HUES48 (cell line): Measurements from ENCODE around the gene PUS7L.
A peak's percentile ranks its signal among the peaks of the same experiment; 100 is the strongest.
"Not testable (repeated sequence)": the region's sequence is repeated elsewhere in the genome, so short reads cannot be mapped to it uniquely, and the experiment has no call there.

ENCODE experiments used
- H3K27ac ChIP-seq: one replicate; pipeline ENCODE4 v1.7.0; 2013; ENCODE audit warnings: low read depth, low read length, inconsistent platforms
- H3K27me3 ChIP-seq: 2 replicates; pipeline ENCODE4 v1.6.1; 2013; ENCODE audit warnings: mild to moderate bottlenecking, low read length; ENCODE audit not compliant: control insufficient read depth, insufficient read depth
- H3K36me3 ChIP-seq: 2 replicates; pipeline ENCODE4 v1.6.1; 2013; ENCODE audit warnings: low read length; ENCODE audit not compliant: control insufficient read depth, insufficient read depth
- H3K4me1 ChIP-seq: 2 replicates; pipeline ENCODE4 v1.6.1; 2013; ENCODE audit warnings: mild to moderate bottlenecking, low read length; ENCODE audit not compliant: control insufficient read depth, insufficient read depth
- H3K4me3 ChIP-seq: 2 replicates; pipeline ENCODE4 v1.5.1; 2013; ENCODE audit warnings: mild to moderate bottlenecking, low read depth, low read length
- H3K9ac ChIP-seq: 2 replicates; pipeline ENCODE4 v1.6.1; 2013; ENCODE audit warnings: mild to moderate bottlenecking, low read depth, low read length, moderate library complexity
- H3K9me3 ChIP-seq: 2 replicates; pipeline ENCODE4 v1.6.1; 2013; ENCODE audit warnings: low read length; ENCODE audit not compliant: control insufficient read depth, insufficient read depth

PUS7L gene

DNA sequence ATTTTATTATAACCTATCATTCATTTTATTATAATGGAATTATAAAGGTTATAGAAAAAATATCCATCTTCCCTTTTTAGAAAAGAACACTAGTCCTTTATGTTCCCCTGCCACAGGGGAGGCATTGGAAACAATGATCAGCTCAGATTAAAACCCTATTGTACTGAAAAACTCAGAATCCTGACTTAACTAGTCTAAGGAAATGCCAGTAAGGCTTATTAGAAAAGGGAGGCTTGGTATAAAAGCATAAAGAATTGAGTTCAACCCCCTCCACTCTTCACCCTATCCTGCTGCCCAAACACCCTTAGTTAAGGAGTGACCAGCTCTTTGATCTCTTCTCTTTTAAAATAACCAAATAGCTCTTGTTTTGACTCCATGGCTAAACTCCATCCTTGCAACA is 36.0 kb downstream of the PUS7L start:
- H3K9ac ChIP-seq, result no peak overlapping the region
- H3K4me1 ChIP-seq, result peaks cover 22% of the 10 kb centered on the region
- peak overlapping the region; percentile 60 for H3K27ac ChIP-seq
- no peaks in the 10 kb centered on the region for H3K9me3 ChIP-seq
- H3K27me3 ChIP-seq, result no peaks in the 10 kb centered on the region
- H3K4me3 ChIP-seq, result no peak overlapping the region
- H3K36me3 ChIP-seq, result no peaks in the 10 kb centered on the region

DNA sequence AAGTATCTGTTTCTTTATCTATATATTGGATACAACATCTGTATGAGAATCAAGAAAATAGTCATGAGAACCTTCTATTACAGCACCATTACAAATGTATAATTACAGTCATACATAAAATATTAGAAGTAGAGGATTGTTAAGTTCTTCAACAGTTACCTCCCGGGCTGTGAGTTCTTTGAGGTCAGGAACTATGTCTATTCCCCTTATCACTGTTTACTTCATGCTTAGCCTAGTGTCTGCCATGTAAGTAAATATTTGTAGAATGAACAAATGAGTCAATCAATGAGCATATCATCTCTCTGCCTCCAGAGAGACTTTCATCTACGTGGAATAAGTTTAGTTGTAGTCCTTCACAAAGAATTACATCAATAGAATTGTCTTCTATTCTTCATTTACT is 47.2 kb downstream of the PUS7L start:
- H3K4me3 ChIP-seq, result no peak overlapping the region
- H3K36me3 ChIP-seq, result no peaks in the 10 kb centered on the region
- H3K27ac ChIP-seq, result no peak overlapping the region
- no peaks in the 10 kb centered on the region for H3K27me3 ChIP-seq
- no peak overlapping the region for H3K9ac ChIP-seq
- no peaks in the 10 kb centered on the region for H3K4me1 ChIP-seq
- H3K9me3 ChIP-seq, result no peaks in the 10 kb centered on the region

GRCh38 chr12:43703772-43704171 is 54.8 kb downstream of the PUS7L start:
- not testable (repeated sequence) for H3K9me3 ChIP-seq

DNA sequence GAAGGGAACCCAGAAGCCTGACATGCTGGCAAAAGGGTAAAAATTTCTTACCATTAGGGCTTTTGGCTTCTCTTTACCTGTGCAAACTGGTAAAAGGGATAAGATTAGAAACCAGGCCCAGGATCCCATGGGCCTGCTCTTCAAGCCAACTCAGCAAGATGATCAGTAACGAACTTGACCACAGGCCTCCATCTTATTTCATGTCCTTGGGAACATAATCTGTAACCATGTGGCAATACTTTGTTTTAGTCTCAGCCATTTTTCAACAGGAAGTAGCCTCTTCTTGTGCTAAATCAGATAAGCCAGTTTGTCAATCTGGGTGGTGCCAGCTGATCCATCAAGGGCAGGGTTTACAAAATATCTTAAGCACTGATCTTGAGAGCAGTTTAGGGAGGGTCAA is 57.4 kb downstream of the PUS7L start:
- H3K9ac ChIP-seq, result not testable (repeated sequence)

More at GRCh38 chr12:43703772-43704171, 54.8 kb downstream of the PUS7L start:
- H3K9ac ChIP-seq, H3K4me3 ChIP-seq, H3K36me3 ChIP-seq, H3K27ac ChIP-seq, H3K27me3 ChIP-seq, H3K4me1 ChIP-seq: not testable (repeated sequence)

DNA sequence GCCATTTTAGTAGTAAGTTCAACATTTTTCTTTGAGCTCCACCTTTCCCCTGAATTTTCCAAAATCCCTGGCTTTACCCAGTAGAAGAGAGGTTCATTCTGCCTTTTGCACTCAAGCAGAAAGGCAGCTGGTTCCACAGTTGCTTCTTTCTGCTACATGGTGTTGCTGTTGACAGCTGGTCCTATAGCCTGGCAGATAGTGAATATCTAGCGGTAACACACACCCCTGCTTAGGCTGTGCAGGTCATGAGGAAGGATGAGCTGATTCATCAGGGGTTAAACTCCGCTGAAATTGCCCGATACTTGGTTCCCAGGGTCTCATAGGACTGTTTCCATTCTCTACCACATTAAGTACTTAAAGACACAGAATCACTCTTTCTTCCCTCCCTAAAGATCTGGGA is 62.4 kb downstream of the PUS7L start:
- Histone ChIP-seq H3K36me3 (no peaks in the 10 kb centered on the region), H3K27me3 (no peaks in the 10 kb centered on the region), H3K9ac (no peak overlapping the region), H3K9me3 (no peaks in the 10 kb centered on the region), H3K4me3 (no peak overlapping the region), H3K4me1 (no peaks in the 10 kb centered on the region), H3K27ac (no peak overlapping the region)

More for the DNA sequence above, 57.4 kb downstream of the PUS7L start:
- H3K27me3 ChIP-seq, H3K9me3 ChIP-seq, H3K4me3 ChIP-seq, H3K4me1 ChIP-seq, H3K36me3 ChIP-seq, H3K27ac ChIP-seq: not testable (repeated sequence)

GRCh38 chr12:43694879-43695278 is 63.7 kb downstream of the PUS7L start:
- H3K4me1 ChIP-seq, result no peaks in the 10 kb centered on the region
- H3K27ac ChIP-seq, result no peak overlapping the region

DNA sequence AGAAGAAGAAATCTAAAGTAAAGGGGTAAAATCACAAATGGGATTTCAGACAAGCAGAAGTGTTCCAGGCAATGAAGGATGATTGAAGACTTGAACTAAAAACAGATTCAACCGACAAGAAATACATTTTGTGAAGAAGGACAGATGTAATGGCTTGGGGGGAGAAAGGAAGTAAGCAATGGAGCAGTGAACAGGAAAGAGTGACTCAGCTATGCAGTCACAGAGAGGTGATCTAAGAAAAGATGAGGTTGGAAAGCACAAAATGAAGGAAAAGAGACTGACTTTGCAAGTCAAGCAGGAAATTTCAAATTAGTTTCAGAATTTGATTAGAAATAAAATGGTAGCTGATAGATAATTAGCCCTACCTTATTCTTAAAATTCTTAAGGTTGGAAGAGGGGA is 66.5 kb downstream of the PUS7L start:
- Histone ChIP-seq H3K4me3 (no peak overlapping the region), H3K27ac (no peak overlapping the region), H3K36me3 (no peaks in the 10 kb centered on the region), H3K9ac (no peak overlapping the region), H3K4me1 (no peaks in the 10 kb centered on the region), H3K27me3 (no peaks in the 10 kb centered on the region), H3K9me3 (no peaks in the 10 kb centered on the region)

More at GRCh38 chr12:43694879-43695278, 63.7 kb downstream of the PUS7L start:
- no peaks in the 10 kb centered on the region for H3K9me3 ChIP-seq
- no peaks in the 10 kb centered on the region for H3K36me3 ChIP-seq
- no peak overlapping the region for H3K4me3 ChIP-seq
- no peak overlapping the region for H3K9ac ChIP-seq
- no peaks in the 10 kb centered on the region for H3K27me3 ChIP-seq

GRCh38 chr12:43685491-43685890 is 73.1 kb downstream of the PUS7L start:
- H3K9ac ChIP-seq, H3K9me3 ChIP-seq, H3K36me3 ChIP-seq, H3K27ac ChIP-seq, H3K27me3 ChIP-seq, H3K4me3 ChIP-seq: not testable (repeated sequence)
- H3K4me1 ChIP-seq, result peaks cover 10% of the 10 kb centered on the region

DNA sequence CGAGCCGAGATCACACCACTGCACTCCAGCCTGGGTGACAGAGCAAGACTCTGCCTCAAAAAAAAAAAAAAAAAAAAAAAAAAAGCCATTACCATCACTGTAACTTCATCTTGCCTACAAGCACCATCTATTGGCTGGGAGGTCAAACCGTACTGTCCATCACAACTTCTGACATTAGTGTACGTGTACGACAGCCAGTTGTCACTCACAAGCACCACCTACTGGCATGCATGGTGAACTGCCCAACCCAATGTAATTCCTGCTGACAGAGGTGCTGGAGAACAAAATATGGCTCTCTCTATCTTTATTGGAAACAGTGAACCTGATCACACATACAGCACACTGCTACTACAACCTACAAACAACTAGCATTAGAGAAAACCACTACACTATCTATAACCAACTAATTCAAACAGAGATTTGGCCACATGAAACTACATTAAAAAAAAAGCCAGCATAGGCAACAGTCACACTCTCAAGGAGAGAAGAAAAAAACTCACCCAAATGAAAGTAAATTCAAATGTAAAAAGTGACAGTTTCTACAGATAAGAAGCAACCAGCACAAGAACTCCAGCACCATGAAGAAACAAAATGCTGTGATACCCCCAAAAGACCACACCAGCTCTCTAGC is 82.3 kb downstream of the PUS7L start:
- Histone ChIP-seq H3K9me3 (no peaks in the 10 kb centered on the region), H3K27me3 (no peaks in the 10 kb centered on the region), H3K36me3 (no peaks in the 10 kb centered on the region), H3K4me3 (no peak overlapping the region), H3K27ac (no peak overlapping the region), H3K4me1 (peaks cover under 1% of the 10 kb centered on the region; the same call in 1 of the 2 replicates), H3K9ac (no peak overlapping the region)

DNA sequence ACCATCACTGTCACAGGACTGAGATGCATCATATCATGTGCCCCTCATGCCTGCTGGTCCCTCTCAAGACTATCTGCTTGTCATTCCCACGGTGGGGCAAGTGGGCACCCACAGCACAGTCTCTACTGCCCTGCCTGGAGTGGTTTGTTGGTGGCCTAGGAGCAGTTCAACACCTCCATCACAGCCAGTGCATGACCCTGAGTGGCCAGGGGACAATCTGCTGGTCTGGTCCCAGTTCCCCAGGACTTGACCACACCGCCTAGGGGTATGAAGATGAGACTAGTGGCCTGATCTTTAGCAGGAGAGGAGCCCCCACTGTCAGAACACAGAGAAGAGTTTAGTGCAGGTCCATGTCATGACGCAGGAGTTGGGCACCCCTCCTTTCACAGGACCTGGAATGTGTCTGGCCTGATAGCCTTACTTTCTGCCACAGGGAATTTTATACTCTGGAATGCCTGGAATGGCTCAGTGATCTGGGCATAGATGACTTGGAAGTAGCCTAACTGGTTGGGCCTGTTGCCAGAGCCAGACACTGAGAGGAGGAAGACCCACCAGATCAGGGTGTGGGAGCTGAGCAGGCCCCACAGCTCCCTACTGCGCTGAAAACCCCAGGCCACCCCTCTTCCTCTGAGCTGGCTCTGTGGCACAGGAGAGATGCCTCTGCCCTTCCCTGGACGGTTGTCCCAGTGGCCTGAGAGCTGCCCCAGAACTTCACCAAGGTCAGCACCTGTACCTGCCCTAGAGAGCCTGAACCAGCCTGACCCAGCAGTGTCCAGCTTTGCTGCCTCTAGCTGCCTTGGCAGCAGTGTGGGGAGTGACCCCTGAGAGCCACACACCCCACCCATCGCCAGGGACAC is 83.3 kb downstream of the PUS7L start:
- Histone ChIP-seq H3K36me3 (no peaks in the 10 kb centered on the region), H3K27ac (no peak overlapping the region), H3K9ac (no peak overlapping the region), H3K4me3 (no peak overlapping the region), H3K27me3 (no peaks in the 10 kb centered on the region), H3K9me3 (no peaks in the 10 kb centered on the region), H3K4me1 (no peaks in the 10 kb centered on the region)

DNA sequence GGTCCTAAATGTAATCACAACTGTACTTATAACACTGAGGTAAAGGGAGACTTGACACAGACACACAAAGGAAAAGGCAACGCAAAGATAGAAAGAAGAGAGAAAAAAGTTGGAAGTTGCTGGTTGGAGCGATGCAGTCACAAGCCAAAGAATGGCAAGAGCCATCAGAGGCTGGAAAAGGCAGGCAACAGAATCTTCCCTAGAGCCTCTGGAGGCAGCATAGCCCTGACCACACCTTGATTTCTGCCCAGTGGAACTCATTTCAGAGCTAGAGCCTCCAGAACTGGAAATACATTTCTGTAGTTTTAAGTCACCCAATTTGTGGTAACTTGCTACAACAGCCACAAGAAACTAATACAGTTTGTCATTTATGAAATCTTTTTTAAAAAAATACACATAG is 89.2 kb downstream of the PUS7L start:
- H3K9me3 ChIP-seq, result no peaks in the 10 kb centered on the region
- no peak overlapping the region for H3K27ac ChIP-seq
- no peaks in the 10 kb centered on the region for H3K27me3 ChIP-seq
- H3K4me1 ChIP-seq, result no peaks in the 10 kb centered on the region
- H3K36me3 ChIP-seq, result no peaks in the 10 kb centered on the region
- no peak overlapping the region for H3K9ac ChIP-seq
- H3K4me3 ChIP-seq, result no peak overlapping the region
